ENCODE data around the gene TWF2. TPM values are rescaled to one million over a fixed set of nuclear protein-coding genes. Genes with fewer than 3 reads are reported as not detected.

Gene TWF2
- total and polyA plus RNA-seq, 2 of the 13 experiments (the other 11 are each of a cell fraction or from before 2014, with no cell fraction given): 45.5 to 108 TPM

DNA sequence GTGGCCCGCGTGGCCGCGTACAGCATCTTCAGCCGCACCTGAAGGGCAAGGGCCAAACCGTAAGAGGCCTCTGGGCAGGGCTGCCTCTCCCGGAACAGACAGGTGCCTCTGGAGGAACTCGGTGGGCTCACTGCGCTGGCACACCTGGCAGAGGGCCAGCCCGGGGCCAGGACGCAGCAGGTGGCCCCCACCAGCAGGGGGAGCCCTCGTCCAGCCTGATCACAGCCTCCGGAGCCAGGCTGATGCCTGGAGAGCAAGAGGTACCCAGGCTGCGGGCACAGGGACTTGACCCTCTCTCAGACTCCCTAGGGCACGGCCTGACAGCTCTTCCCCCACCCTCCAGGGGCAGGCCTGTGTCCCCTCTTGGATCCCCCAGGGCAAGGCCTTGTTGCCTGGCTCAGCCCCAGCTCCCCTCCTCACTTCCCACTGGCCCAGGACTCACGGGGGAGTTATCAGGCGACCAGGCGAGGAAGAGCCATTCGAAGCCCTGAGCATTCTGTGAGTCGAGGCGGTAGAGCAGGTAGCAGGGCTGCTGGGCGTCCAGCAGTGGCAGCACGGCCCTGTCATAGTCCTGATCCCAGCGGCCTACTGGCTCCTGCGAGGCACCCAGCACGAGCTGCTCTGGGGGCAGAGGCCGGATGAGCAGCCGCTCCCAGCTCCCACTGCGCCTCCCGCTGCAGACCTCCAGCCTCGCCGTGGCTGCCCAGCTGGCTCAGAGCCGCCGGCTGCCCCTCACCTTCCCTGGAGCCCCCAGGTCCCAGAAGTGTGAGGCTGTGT, 7.3 kb downstream of the TWF2 start (continued):
- no peak for TF ChIP-seq FOSL1 (CRISPR knock-in tag; IDR thresholded peaks at IDR 0.05; ENCODE audit: borderline replicate concordance)
- TF ChIP-seq ZSCAN30 (CRISPR knock-in tag; IDR thresholded peaks at IDR 0.05): no peak
- TF ChIP-seq ZBTB21 (CRISPR knock-in tag; IDR thresholded peaks at IDR 0.05): no peak
- TF ChIP-seq, protein P1, sequence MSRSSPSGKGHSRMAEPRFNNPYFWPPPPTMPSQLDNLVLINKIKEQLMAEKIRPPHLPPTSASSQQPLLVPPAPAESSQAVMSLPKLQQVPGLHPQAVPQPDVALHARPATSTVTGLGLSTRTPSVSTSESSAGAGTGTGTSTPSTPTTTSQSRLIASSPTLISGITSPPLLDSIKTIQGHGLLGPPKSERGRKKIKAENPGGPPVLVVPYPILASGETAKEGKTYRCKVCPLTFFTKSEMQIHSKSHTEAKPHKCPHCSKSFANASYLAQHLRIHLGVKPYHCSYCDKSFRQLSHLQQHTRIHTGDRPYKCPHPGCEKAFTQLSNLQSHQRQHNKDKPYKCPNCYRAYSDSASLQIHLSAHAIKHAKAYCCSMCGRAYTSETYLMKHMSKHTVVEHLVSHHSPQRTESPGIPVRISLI (CRISPR knock-in tag; IDR thresholded peaks at IDR 0.05; ENCODE audit: borderline replicate concordance): 0 out of 2 replicates have a peak, but pooled peaks have one; percentile 28
- no peak for TF ChIP-seq ZBTB8A (CRISPR knock-in tag; IDR thresholded peaks at IDR 0.05; ENCODE audit: borderline replicate concordance, low read depth)
- TF ChIP-seq ZNF20 (CRISPR knock-in tag; IDR thresholded peaks at IDR 0.05): no peak
- no peak for TF ChIP-seq ZKSCAN1 (IDR thresholded peaks at IDR 0.05; ENCODE audit: low read length)
- TF ChIP-seq HOXA7 (CRISPR knock-in tag; IDR thresholded peaks at IDR 0.05): no peak
- TF ChIP-seq, protein P2, sequence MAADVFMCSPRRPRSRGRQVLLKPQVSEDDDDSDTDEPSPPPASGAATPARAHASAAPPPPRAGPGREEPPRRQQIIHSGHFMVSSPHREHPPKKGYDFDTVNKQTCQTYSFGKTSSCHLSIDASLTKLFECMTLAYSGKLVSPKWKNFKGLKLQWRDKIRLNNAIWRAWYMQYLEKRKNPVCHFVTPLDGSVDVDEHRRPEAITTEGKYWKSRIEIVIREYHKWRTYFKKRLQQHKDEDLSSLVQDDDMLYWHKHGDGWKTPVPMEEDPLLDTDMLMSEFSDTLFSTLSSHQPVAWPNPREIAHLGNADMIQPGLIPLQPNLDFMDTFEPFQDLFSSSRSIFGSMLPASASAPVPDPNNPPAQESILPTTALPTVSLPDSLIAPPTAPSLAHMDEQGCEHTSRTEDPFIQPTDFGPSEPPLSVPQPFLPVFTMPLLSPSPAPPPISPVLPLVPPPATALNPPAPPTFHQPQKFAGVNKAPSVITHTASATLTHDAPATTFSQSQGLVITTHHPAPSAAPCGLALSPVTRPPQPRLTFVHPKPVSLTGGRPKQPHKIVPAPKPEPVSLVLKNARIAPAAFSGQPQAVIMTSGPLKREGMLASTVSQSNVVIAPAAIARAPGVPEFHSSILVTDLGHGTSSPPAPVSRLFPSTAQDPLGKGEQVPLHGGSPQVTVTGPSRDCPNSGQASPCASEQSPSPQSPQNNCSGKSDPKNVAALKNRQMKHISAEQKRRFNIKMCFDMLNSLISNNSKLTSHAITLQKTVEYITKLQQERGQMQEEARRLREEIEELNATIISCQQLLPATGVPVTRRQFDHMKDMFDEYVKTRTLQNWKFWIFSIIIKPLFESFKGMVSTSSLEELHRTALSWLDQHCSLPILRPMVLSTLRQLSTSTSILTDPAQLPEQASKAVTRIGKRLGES (CRISPR knock-in tag; IDR thresholded peaks at IDR 0.05; ENCODE audit: borderline replicate concordance): no peak
- TF ChIP-seq AKAP8 (CRISPR knock-in tag; IDR thresholded peaks at IDR 0.05): 0 out of 2 replicates have a peak, but pooled peaks have one; percentile 20
- TF ChIP-seq MAF1 (CRISPR knock-in tag; IDR thresholded peaks at IDR 0.05; ENCODE audit: borderline replicate concordance): no peak
- TF ChIP-seq, protein P3, sequence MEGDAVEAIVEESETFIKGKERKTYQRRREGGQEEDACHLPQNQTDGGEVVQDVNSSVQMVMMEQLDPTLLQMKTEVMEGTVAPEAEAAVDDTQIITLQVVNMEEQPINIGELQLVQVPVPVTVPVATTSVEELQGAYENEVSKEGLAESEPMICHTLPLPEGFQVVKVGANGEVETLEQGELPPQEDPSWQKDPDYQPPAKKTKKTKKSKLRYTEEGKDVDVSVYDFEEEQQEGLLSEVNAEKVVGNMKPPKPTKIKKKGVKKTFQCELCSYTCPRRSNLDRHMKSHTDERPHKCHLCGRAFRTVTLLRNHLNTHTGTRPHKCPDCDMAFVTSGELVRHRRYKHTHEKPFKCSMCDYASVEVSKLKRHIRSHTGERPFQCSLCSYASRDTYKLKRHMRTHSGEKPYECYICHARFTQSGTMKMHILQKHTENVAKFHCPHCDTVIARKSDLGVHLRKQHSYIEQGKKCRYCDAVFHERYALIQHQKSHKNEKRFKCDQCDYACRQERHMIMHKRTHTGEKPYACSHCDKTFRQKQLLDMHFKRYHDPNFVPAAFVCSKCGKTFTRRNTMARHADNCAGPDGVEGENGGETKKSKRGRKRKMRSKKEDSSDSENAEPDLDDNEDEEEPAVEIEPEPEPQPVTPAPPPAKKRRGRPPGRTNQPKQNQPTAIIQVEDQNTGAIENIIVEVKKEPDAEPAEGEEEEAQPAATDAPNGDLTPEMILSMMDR (CRISPR knock-in tag; IDR thresholded peaks at IDR 0.05): peak; percentile 91
- TF ChIP-seq REL (CRISPR knock-in tag; conservative IDR thresholded peaks at IDR 0.05): no peak
- no peak for TF ChIP-seq NCOA2 (CRISPR knock-in tag; IDR thresholded peaks at IDR 0.05)
- no peak for TF ChIP-seq ZNF263 (CRISPR knock-in tag; IDR thresholded peaks at IDR 0.05)
- no peak for TF ChIP-seq ADNP (CRISPR knock-in tag; IDR thresholded peaks at IDR 0.05)
- TF ChIP-seq KDM1A (CRISPR knock-in tag; IDR thresholded peaks at IDR 0.05): no peak
- no peak for TF ChIP-seq ZNF670 (CRISPR knock-in tag; IDR thresholded peaks at IDR 0.05; ENCODE audit: borderline replicate concordance)
- no peak for TF ChIP-seq ZNF530 (CRISPR knock-in tag; IDR thresholded peaks at IDR 0.05; ENCODE audit: low read depth)
- no peak for TF ChIP-seq ZNF83 (CRISPR knock-in tag; IDR thresholded peaks at IDR 0.05; ENCODE audit: borderline replicate concordance)
- TF ChIP-seq, protein P4, sequence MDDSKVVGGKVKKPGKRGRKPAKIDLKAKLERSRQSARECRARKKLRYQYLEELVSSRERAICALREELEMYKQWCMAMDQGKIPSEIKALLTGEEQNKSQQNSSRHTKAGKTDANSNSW (CRISPR knock-in tag; IDR thresholded peaks at IDR 0.05; ENCODE audit: borderline replicate concordance): no peak
- no peak for TF ChIP-seq MLLT10 (CRISPR knock-in tag; IDR thresholded peaks at IDR 0.05)
- no peak for TF ChIP-seq ZNF121 (CRISPR knock-in tag; IDR thresholded peaks at IDR 0.05)
- no peak for TF ChIP-seq CHD4 (IDR thresholded peaks at IDR 0.05; ENCODE audit: borderline replicate concordance, low read length)
